ENCODE results near the gene GPX4. TPM values are rescaled to one million over a fixed set of nuclear protein-coding genes. Genes with fewer than 3 reads are reported as not detected.

The GPX4 gene
- total and polyA plus RNA-seq, 2 experiments from 2014 or later, result 351 to 573 TPM

DNA sequence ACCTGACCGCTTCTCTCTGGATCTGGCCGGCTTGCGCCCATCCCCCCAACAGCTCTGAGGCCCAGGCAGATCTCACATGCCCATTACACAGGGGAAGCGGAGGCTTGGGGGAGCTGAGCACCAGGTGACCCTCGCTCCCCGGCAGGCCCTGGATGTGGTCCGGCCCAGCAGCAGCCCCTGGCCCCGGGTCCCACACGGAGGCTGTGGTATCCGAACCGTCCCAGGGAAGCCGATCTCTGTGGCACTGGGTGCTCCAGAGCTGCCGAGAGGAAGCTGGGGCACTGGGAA lies 42.6 kb downstream of the GPX4 start:
- H3K4me3 ChIP-seq, result no peak overlapping the region
- peak overlapping the region; percentile 55; the same call in 1 of the 2 replicates for H3K27ac ChIP-seq (ENCODE audit: low read depth)
- peak; percentile 52 for ATAC-seq
- H4K20me1 ChIP-seq (replicated peaks; ENCODE audit: insufficient read depth), result no peaks in the 10 kb centered on the region; the same call in 1 of the 2 replicates
- no peaks in the 10 kb centered on the region for H3K27me3 ChIP-seq (ENCODE audit: insufficient read depth)
- Mint-ChIP-seq H3K9me3 (peaks cover 4% of the 10 kb centered on the region; the same call in 1 of the 3 replicates), H3K27me3 (ENCODE audit: insufficient read depth, low read depth, poor library complexity) (peaks cover 13% of the 10 kb centered on the region), H3K4me3 (no peak overlapping the region; the same call in 2 of the 3 replicates), H3K4me1 (peaks cover 24% of the 10 kb centered on the region), H3K36me3 (ENCODE audit: low read depth) (peaks cover 30% of the 10 kb centered on the region), H3K27ac (peak overlapping the region; percentile 93)
- no peaks in the 10 kb centered on the region for H3F3A ChIP-seq (replicated peaks; ENCODE audit: low read depth)
- H3K36me3 ChIP-seq (ENCODE audit: insufficient read depth), result peaks cover 3% of the 10 kb centered on the region; the same call in 1 of the 2 replicates
- TF ChIP-seq JUNB (IDR thresholded peaks at IDR 0.05; ENCODE audit: unreplicated experiment) (no peak), ZNF331 (CRISPR knock-in tag; IDR thresholded peaks at IDR 0.05; ENCODE audit: low read depth) (no peak), EZH2 (IDR thresholded peaks at IDR 0.05; ENCODE audit: low read depth, unreplicated experiment) (no peak), ZNF114 (CRISPR knock-in tag; IDR thresholded peaks at IDR 0.05) (no peak), EZH2phosphoT487 (IDR thresholded peaks at IDR 0.05; ENCODE audit: unreplicated experiment) (no peak), STAT1 (IDR thresholded peaks at IDR 0.05; ENCODE audit: unreplicated experiment) (no peak), NANOG (IDR thresholded peaks at IDR 0.05; ENCODE audit: borderline replicate concordance) (no peak), CREB1 (CRISPR knock-in tag; IDR thresholded peaks at IDR 0.05; ENCODE audit: low read depth) (no peak), POLR2AphosphoS5 (IDR thresholded peaks at IDR 0.05; ENCODE audit: low read depth) (no peak)
- TF ChIP-seq, protein P1, sequence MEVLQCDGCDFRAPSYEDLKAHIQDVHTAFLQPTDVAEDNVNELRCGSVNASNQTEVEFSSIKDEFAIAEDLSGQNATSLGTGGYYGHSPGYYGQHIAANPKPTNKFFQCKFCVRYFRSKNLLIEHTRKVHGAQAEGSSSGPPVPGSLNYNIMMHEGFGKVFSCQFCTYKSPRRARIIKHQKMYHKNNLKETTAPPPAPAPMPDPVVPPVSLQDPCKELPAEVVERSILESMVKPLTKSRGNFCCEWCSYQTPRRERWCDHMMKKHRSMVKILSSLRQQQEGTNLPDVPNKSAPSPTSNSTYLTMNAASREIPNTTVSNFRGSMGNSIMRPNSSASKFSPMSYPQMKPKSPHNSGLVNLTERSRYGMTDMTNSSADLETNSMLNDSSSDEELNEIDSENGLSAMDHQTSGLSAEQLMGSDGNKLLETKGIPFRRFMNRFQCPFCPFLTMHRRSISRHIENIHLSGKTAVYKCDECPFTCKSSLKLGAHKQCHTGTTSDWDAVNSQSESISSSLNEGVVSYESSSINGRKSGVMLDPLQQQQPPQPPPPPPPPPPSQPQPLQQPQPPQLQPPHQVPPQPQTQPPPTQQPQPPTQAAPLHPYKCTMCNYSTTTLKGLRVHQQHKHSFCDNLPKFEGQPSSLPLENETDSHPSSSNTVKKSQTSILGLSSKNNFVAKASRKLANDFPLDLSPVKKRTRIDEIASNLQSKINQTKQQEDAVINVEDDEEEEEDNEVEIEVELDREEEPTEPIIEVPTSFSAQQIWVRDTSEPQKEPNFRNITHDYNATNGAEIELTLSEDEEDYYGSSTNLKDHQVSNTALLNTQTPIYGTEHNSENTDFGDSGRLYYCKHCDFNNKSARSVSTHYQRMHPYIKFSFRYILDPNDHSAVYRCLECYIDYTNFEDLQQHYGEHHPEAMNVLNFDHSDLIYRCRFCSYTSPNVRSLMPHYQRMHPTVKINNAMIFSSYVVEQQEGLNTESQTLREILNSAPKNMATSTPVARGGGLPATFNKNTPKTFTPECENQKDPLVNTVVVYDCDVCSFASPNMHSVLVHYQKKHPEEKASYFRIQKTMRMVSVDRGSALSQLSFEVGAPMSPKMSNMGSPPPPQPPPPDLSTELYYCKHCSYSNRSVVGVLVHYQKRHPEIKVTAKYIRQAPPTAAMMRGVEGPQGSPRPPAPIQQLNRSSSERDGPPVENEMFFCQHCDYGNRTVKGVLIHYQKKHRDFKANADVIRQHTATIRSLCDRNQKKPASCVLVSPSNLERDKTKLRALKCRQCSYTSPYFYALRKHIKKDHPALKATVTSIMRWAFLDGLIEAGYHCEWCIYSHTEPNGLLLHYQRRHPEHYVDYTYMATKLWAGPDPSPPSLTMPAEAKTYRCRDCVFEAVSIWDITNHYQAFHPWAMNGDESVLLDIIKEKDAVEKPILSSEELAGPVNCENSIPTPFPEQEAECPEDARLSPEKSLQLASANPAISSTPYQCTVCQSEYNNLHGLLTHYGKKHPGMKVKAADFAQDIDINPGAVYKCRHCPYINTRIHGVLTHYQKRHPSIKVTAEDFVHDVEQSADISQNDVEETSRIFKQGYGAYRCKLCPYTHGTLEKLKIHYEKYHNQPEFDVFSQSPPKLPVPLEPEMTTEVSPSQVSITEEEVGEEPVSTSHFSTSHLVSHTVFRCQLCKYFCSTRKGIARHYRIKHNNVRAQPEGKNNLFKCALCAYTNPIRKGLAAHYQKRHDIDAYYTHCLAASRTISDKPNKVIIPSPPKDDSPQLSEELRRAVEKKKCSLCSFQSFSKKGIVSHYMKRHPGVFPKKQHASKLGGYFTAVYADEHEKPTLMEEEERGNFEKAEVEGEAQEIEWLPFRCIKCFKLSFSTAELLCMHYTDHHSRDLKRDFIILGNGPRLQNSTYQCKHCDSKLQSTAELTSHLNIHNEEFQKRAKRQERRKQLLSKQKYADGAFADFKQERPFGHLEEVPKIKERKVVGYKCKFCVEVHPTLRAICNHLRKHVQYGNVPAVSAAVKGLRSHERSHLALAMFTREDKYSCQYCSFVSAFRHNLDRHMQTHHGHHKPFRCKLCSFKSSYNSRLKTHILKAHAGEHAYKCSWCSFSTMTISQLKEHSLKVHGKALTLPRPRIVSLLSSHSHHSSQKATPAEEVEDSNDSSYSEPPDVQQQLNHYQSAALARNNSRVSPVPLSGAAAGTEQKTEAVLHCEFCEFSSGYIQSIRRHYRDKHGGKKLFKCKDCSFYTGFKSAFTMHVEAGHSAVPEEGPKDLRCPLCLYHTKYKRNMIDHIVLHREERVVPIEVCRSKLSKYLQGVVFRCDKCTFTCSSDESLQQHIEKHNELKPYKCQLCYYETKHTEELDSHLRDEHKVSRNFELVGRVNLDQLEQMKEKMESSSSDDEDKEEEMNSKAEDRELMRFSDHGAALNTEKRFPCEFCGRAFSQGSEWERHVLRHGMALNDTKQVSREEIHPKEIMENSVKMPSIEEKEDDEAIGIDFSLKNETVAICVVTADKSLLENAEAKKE (CRISPR knock-in tag; IDR thresholded peaks at IDR 0.05), result no peak
- TF ChIP-seq, protein P2, sequence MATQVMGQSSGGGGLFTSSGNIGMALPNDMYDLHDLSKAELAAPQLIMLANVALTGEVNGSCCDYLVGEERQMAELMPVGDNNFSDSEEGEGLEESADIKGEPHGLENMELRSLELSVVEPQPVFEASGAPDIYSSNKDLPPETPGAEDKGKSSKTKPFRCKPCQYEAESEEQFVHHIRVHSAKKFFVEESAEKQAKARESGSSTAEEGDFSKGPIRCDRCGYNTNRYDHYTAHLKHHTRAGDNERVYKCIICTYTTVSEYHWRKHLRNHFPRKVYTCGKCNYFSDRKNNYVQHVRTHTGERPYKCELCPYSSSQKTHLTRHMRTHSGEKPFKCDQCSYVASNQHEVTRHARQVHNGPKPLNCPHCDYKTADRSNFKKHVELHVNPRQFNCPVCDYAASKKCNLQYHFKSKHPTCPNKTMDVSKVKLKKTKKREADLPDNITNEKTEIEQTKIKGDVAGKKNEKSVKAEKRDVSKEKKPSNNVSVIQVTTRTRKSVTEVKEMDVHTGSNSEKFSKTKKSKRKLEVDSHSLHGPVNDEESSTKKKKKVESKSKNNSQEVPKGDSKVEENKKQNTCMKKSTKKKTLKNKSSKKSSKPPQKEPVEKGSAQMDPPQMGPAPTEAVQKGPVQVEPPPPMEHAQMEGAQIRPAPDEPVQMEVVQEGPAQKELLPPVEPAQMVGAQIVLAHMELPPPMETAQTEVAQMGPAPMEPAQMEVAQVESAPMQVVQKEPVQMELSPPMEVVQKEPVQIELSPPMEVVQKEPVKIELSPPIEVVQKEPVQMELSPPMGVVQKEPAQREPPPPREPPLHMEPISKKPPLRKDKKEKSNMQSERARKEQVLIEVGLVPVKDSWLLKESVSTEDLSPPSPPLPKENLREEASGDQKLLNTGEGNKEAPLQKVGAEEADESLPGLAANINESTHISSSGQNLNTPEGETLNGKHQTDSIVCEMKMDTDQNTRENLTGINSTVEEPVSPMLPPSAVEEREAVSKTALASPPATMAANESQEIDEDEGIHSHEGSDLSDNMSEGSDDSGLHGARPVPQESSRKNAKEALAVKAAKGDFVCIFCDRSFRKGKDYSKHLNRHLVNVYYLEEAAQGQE (IDR thresholded peaks at IDR 0.05; ENCODE audit: unreplicated experiment), result no peak
- TF ChIP-seq, protein P3, sequence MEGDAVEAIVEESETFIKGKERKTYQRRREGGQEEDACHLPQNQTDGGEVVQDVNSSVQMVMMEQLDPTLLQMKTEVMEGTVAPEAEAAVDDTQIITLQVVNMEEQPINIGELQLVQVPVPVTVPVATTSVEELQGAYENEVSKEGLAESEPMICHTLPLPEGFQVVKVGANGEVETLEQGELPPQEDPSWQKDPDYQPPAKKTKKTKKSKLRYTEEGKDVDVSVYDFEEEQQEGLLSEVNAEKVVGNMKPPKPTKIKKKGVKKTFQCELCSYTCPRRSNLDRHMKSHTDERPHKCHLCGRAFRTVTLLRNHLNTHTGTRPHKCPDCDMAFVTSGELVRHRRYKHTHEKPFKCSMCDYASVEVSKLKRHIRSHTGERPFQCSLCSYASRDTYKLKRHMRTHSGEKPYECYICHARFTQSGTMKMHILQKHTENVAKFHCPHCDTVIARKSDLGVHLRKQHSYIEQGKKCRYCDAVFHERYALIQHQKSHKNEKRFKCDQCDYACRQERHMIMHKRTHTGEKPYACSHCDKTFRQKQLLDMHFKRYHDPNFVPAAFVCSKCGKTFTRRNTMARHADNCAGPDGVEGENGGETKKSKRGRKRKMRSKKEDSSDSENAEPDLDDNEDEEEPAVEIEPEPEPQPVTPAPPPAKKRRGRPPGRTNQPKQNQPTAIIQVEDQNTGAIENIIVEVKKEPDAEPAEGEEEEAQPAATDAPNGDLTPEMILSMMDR (conservative IDR thresholded peaks at IDR 0.05; ENCODE audit: low read depth in 2 of 2), result no peak
- TF ChIP-seq, protein P4, sequence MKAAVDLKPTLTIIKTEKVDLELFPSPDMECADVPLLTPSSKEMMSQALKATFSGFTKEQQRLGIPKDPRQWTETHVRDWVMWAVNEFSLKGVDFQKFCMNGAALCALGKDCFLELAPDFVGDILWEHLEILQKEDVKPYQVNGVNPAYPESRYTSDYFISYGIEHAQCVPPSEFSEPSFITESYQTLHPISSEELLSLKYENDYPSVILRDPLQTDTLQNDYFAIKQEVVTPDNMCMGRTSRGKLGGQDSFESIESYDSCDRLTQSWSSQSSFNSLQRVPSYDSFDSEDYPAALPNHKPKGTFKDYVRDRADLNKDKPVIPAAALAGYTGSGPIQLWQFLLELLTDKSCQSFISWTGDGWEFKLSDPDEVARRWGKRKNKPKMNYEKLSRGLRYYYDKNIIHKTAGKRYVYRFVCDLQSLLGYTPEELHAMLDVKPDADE (IDR thresholded peaks at IDR 0.05), result no peak
- H3K4me1 ChIP-seq (ENCODE audit: insufficient read depth), result peaks cover 19% of the 10 kb centered on the region
- H2AFZ ChIP-seq, result no peak overlapping the region
- no peaks in the 10 kb centered on the region for H3K79me2 ChIP-seq (replicated peaks; ENCODE audit: insufficient read depth)
- no peak for DNase-seq (ENCODE audit: low spot score)
- H3K9me2 ChIP-seq (ENCODE audit: insufficient read depth), result no peaks in the 10 kb centered on the region
- H3K4me2 ChIP-seq, result peak overlapping the region; percentile 69; the same call in 1 of the 2 replicates
